ENCODE results near the gene TAF6. TPM values are rescaled to one million over a fixed set of nuclear protein-coding genes. Genes with fewer than 3 reads are reported as not detected.

TAF6 gene
- total RNA-seq, 3 donors from 2014 or later: 31.5 to 35.0 (median 34.4) TPM

DNA sequence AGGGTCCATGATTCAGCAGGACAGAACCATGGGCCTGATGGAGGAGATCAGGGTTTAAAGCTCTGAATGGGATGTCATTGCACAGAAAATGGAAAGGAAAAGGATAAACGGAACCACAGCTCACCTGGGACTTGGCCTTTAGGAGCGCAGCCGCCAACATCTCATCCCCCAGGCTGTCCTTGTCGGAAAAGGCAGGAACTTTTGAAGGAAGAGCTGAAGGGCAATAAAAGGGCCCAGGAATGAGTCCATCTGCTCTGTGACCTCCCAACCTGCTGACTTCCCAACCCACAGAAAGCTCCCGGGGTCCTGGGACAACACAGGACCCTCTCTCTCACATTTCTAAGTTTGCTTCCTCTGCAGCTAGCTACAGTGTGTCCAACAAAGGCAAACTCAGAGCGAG, 43.7 kb downstream of the TAF6 start:
- no peak for TF ChIP-seq CTCF (IDR thresholded peaks at IDR 0.05)
- Histone ChIP-seq H3K9me3 (peaks cover 22 to 24% of the 10 kb centered on the region in 2 donors), H3K4me1 (peaks cover 0 to 5% of the 10 kb centered on the region in 2 donors), H3K27me3 (no peaks in the 10 kb centered on the region), H3K36me3 (peaks cover 27% of the 10 kb centered on the region), H3K4me3 (no peak overlapping the region), H3K27ac (no peak overlapping the region)
- DNase-seq (ENCODE audit: low spot score in 2 of 2): no peak
- intact Hi-C loops (cut with DNase I; ENCODE audit: low total_unique reads): no loop called here

GRCh38 chr7:100074841-100075240, 44.3 kb downstream of the TAF6 start:
- TF ChIP-seq CTCF (IDR thresholded peaks at IDR 0.05): no peak
- no peak for TF ChIP-seq POLR2A (IDR thresholded peaks at IDR 0.05)
- TF ChIP-seq POLR2AphosphoS5 (IDR thresholded peaks at IDR 0.05): no peak
- Histone ChIP-seq H3K4me3 (no peak overlapping the region), H3K27me3 (no peaks in the 10 kb centered on the region), H3K4me1 (no peaks in the 10 kb centered on the region), H3K36me3 (peaks cover 29% of the 10 kb centered on the region), H3K9me3 (peaks cover 25 to 30% of the 10 kb centered on the region in 2 donors), H3K27ac (no peak overlapping the region)
- DNase-seq (ENCODE audit: low spot score in 2 of 2): no peak
- intact Hi-C loops (cut with DNase I; ENCODE audit: low total_unique reads): no loop called here

- H3K4me3 ChIP-seq: no peak overlapping the region
- peaks cover 25 to 31% of the 10 kb centered on the region in 2 donors for H3K9me3 ChIP-seq
- no peak for DNase-seq (ENCODE audit: low spot score in 2 of 2)
- TF ChIP-seq POLR2AphosphoS5 (IDR thresholded peaks at IDR 0.05): no peak
- TF ChIP-seq POLR2A (IDR thresholded peaks at IDR 0.05): no peak
- no peaks in the 10 kb centered on the region for H3K27me3 ChIP-seq
- H3K4me1 ChIP-seq: no peaks in the 10 kb centered on the region
- intact Hi-C loops (cut with DNase I; ENCODE audit: low total_unique reads): no loop called here
- no peak overlapping the region for H3K27ac ChIP-seq
- peaks cover 29% of the 10 kb centered on the region for H3K36me3 ChIP-seq
Observed at GRCh38 chr7:100072462-100072861, 46.7 kb downstream of the TAF6 start.

GRCh38 chr7:100071018-100071723, 48.0 kb downstream of the TAF6 start:
- no peaks in the 10 kb centered on the region for H3K27me3 ChIP-seq
- peaks cover 25 to 31% of the 10 kb centered on the region in 2 donors for H3K9me3 ChIP-seq
- no peaks in the 10 kb centered on the region for H3K4me1 ChIP-seq
- H3K4me3 ChIP-seq: peak overlapping the region in 1 of 3 donors; percentile 10
- peaks cover 29% of the 10 kb centered on the region for H3K36me3 ChIP-seq
- no peak for TF ChIP-seq POLR2A (IDR thresholded peaks at IDR 0.05)
- no peak for TF ChIP-seq CTCF (IDR thresholded peaks at IDR 0.05)
- TF ChIP-seq POLR2AphosphoS5 (IDR thresholded peaks at IDR 0.05): no peak
- intact Hi-C loops (cut with DNase I; ENCODE audit: low total_unique reads): no loop called here
- H3K27ac ChIP-seq: no peak overlapping the region
- no peak for DNase-seq (ENCODE audit: low spot score in 2 of 2)

DNA sequence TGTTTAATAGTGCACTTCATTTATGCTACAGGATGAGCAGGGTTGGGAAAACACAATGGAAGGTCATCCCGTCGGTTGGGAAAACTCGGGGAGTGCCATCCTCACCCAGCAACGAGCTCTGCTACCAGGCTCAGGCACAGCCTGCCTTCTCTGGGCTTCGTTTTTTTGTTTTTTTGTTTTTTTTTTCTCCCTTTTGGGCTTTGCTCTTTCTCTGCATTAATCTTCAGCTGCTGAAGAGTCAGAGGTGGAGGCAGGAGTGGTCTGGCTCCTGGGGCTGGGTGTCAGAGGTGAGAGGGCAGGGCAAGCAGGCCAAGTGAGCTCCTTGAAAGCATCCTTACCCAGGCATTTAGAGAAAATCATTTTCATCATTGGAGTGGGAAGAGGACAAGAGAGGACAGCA, 49.2 kb downstream of the TAF6 start:
- Histone ChIP-seq H3K36me3 (peaks cover 29% of the 10 kb centered on the region), H3K4me3 (no peak overlapping the region), H3K4me1 (no peaks in the 10 kb centered on the region), H3K27me3 (no peaks in the 10 kb centered on the region), H3K9me3 (peaks cover 25 to 31% of the 10 kb centered on the region in 2 donors), H3K27ac (no peak overlapping the region)
- no peak for DNase-seq (ENCODE audit: low spot score in 2 of 2)
- intact Hi-C loops (cut with DNase I; ENCODE audit: low total_unique reads): no loop called here
- TF ChIP-seq POLR2A (IDR thresholded peaks at IDR 0.05) (no peak), POLR2AphosphoS5 (IDR thresholded peaks at IDR 0.05) (no peak), CTCF (IDR thresholded peaks at IDR 0.05) (no peak)

Measured in breast epithelium (tissue), 4 donors.